GM19397 (cell line): ENCODE measurements around the gene TGFBR2.
A peak's percentile ranks its signal among the peaks of the same experiment; 100 is the strongest.

Experiments used
- ATAC-seq: cut with Tn5 transposase; IDR thresholded peaks from one replicate; pipeline ENCODE4 v1.9.1; 2021; ENCODE audit warnings: mild to moderate bottlenecking, moderate library complexity; ENCODE audit not compliant: unreplicated experiment

The TGFBR2 gene

DNA sequence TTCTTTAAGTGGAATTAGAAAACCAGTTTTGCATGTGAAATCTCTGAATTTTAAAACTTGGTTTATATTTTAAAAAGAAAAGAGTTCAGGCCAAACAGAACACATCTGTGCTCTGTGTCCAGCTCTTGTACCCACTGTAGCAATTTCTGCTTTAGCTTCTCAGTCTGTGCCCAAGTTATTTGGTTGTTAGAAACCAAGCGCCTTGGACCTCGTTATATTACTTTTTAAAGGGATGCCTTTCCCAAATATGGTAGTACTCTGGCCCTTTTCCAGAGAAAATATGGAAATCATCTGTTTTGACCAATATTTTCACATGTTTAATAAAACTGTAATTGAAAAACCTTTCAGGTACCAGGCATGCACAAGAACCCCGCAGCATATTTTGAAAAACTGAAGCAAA is 27.3 kb downstream of the TGFBR2 start:
- no peak for ATAC-seq

- ATAC-seq = no peak
Observed at GRCh38 chr3:30634761-30635735, 28.6 kb downstream of the TGFBR2 start.

- no peak for ATAC-seq
Observed at GRCh38 chr3:30637310-30638219, 31.2 kb downstream of the TGFBR2 start.

DNA sequence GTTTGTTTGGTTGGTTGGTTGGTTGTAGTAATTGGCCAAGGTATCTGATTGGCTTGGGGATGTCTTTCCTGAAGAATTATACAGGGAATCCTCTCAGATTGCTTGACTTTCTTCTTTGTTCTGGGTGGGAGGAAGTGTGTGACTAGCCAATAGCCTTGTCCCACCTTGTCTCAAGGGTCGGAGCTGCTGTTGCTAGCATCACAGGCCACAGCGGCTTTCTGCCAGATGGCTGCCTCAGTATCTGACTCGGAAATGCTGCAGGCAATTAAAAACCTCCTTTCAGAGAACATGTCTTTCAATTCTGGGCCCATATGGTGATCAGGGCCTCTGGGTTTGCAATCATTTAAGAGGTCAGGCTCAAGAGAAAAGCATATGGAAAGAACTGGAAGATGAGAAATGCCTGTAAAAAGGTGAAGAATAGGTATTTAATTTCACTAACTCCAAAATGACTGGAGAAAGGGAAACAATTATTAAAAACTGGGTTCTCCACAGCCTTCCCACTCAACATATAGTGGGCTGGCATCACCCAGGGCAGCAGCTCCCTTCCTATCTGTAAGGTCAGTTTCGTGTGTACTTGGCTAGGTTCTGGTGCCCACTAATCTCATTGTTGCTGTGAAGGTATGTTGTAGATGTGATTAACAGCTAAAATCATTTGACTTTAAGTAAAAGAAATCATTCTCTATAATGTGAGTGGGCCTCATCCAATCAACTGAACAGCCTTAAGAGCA is 32.4 kb downstream of the TGFBR2 start:
- no peak for ATAC-seq

DNA sequence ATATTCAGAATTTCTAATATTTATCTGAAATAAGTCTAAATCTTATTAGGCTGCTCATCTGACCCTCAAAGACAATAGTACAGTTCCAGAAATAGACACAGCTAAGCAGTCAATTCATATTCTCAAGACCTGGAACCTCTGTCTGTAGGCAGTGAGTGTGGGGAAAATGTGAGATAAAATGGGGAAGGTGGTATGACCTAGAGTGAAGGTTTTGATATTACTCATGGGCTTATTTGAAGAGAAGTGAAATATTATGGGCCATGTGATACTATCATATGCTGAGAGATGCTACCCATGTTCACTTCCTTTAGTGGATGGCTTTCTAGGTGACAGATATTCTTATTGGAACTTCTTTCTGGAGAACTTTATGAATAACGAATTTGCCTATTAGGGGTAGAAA is 33.5 kb downstream of the TGFBR2 start:
- peak; percentile 40 for ATAC-seq

- ATAC-seq = no peak
Observed at GRCh38 chr3:30640851-30641250, 34.5 kb downstream of the TGFBR2 start.

DNA sequence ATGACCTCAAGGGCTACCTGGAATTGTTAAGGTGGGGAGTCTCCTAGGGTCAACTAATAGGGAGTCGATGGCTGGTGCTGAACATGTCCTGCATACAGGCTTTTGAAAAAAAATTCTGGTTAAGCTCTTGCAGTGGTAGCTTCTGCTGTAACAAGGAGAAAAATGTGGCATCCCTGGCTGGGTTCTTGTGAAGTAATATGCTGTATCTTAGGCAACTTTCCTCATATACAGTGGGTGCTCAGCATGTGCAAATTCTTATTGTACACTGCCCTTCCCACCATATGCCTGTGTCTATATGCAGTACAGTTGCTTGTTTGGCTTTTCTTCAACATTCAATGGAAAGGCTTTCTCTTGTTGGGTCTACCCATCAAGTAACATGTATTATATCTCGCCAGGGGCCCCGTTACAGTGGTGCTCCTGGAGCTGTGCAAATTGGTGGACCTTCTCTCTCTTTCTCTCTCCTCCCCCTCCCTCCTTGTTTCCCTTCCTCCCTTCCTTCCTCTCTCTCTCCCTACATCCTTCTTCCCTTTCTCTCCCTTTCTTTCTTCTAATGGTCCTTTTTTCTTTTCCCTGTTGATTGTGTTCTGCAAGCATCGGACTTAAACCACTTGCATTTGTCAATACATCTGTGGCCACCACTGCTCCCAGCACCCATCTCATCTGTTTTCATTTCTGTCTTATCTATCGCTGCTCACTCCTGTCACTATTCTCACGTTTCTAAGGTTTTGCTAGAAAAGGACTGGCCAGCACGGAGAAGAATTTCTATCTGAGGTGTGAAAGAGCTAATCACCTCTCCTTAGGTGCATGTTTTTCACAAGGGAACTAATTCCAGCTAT is 35.2 kb downstream of the TGFBR2 start:
- ATAC-seq = no peak

DNA sequence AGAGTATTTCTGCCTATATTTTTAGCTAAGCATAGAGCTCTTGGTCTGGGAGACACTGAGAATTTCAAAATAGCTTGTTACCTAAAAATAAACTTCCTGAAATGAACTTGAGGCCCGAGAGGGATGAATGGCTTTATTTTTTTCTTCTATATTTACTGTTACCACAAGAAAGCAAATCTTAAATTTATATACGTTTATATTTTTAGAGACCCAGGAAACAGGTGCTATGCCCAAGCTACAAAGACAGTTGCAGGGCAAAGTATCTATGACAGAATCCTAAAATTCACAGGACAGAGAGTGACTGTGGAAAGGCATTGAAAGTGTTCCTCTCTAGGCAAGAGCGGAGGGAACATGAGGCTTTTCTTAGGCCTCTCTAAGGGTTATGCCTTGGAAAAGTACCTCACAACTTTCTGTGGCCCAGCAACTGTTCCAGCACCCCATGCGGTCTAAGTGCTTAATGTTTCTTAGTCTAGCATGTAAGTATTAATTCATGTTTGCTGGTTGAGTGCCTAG is 36.5 kb downstream of the TGFBR2 start:
- ATAC-seq = no peak

DNA sequence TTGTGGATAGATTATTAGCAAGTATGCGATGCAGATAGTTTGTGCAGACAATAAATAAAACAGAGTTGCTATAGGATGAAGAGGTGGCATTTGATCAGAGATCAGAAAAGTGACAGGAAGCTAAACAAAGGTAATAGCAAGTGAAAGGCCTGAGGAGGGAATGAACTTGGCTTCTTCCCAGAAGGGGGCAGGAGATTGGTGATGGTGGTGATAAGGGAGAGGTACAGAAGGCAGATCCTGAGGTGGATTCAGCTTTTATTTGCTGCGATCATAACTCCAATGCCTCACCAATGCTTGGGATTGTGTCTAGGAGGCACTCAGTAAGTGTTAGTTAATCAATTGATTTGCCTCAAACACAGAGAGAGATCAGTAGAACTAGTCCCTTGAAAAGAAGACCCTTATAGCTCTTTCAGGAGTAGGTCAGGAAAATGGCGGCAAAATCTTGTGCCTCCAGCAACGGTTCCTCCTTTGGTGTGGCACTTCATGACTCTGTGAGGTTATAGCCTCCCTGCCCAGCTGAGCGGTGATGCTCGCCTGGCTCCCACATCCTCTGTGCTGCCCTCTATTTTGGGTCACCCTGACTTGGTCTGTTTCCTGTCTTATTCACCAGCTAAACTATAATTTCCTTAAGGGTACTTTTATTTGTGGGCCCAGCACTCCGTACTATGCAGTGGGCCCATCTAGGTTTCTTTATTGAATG is 37.5 kb downstream of the TGFBR2 start:
- no peak for ATAC-seq

DNA sequence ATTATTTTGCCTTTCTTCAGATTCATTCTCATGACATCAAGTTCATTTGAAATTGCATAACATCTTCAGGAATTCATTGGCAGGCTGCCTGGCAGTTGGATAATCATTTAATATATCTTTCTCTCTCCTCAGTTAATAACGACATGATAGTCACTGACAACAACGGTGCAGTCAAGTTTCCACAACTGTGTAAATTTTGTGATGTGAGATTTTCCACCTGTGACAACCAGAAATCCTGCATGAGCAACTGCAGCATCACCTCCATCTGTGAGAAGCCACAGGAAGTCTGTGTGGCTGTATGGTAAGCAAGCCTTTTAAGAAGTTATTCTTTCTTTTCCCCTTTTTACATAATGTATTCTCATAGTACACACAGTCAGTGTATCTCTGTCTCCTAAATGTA is 38.2 kb downstream of the TGFBR2 start:
- ATAC-seq = peak; percentile 67

DNA sequence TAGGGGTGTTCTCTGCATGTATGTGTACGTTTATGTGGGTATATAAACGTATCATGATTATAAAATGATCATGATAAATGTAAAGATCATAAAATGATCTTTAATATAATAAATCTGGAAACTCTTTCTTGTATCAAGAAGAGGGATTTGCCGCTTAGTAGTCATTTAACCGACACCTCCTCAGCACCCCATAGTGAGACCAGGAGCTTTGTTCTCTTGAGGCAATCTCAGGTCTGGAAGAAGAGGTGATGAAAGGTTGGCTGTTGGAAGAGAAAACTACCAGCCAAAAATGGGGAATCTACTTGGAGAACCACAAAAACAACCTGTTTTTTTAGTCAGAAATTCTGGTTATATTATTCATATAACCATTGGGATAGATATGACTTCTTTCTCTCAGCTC is 38.7 kb downstream of the TGFBR2 start:
- no peak for ATAC-seq

DNA sequence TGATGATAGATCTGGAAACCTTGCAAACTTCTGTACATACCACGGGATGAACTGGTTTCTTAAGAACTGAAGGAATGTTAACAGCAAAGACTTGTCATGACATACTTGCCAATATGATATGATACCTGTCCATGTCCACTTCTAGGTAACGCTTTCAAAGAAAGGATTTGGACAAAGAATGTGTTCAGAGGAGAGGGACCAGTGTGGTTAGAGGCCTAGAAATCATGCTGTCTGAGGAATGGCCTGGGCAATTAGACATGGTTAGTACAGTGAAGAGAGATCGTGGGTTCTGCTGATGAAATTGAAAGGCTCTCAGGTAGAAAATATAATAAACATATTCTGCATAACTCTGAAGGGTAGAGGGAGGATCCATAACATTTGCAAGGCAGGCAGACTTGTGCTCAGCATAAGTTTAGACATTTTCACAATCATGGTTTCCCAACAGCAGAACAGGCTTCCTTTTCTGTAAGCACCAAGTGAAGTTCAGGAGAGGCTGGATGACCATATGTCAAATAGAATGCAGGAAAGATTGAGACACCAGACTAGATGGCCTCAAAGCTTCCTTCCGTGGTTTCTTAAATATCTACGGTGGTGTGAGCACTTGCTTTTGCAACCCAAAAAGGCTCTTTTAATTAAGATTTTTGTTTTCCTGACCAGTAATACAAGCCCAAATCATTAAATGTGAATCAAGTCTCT is 39.9 kb downstream of the TGFBR2 start:
- ATAC-seq = no peak

DNA sequence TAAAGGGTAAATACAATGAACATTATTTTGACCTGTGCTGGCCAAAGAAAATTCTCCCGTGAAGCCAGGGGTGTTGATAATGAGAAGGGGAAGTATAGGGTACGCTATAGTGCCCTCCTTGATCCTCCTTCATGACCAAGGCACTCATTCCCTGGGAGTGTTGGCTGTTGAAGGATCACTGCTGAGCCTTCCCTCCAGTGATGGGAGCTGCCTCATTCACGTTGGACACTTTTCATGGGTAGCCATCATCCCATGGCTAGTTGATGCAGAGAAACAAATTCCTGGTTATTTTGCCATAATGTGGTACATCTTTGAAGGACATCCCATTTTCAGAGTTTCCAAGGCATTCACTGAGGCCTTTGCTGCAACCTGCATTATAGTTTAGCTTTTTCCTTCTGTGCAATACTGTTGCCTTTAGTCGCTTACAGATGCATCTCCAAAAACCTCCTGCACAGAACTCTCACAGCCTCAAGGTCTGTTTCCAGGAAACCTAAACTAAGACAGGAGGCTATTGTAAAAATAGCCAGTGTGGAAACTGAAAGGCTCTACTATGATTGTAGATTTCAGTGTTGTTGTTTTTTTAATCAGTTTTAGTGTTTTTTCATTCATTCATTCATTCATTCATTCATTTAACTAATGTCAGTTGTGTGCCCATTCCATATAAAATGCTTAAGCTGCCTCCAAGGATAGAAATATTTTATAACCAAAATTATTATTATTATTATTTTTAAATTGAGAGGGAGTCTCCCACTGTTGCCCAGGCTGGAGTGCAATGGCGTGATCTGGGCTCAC is 40.8 kb downstream of the TGFBR2 start:
- ATAC-seq = no peak

DNA sequence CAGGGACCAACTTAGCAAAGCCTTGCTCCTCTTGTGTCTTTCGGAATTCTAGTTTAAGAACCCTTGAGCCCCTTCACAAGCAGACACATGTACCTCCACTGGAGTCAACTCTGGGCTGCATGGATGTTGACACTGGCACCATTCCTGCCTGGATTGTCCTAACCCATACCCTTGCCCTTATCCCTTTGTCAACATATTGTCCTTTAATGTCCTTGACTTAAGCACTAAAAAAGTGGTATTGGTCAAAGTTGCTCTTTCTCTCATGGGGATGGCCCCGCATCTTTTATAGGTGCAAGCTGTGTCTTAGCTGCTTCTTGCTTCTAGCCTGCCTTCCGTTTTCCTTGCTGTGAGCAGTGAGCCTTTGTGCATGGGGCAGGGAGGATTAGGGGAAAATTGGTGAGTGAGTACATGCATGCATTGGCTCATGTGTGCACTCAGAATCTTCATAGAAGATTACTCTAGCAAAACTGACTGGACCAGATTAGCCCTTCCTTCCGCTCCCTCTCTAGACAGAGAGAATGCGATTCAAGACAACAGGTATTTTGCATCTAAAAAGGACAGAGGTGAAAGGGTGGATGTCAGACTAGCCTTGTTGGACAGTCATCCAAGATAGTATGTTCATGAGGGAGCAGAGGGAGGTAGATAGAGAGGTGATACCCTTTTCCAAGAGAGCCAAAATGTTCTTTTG is 42.4 kb downstream of the TGFBR2 start:
- ATAC-seq = no peak

GRCh38 chr3:30649572-30650318 is 43.3 kb downstream of the TGFBR2 start:
- ATAC-seq = peak; percentile 45

DNA sequence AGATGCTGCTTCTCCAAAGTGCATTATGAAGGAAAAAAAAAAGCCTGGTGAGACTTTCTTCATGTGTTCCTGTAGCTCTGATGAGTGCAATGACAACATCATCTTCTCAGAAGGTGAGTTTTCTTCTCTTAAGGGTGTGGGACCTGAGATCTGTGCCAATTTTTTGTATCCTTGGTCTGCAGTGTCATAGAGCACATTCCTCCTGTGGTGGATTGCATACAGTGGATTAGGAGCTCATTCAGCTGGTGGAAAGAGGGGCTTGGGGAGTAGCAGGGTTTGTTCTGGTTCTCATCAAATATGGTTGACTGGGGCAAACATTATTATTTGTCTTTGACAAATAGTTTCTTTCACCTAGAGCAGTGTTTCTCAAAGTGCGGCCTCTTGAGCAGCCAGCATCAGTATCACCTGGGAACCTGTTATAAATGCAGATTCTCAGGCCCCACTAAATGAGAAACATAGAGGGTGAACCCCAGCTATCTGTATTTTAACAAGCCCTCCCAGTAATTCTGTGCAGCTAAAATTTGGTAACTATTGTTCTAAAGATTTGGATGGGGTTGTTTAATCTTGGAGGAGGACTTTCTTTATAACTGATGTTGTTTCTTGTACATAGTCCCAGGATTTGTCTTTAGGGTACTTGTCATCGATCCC is 44.1 kb downstream of the TGFBR2 start:
- ATAC-seq = no peak
